ENCODE measurements around the gene KLHL29.
A peak's percentile ranks its signal among the peaks of the same experiment; 100 is the strongest.

The KLHL29 gene

DNA sequence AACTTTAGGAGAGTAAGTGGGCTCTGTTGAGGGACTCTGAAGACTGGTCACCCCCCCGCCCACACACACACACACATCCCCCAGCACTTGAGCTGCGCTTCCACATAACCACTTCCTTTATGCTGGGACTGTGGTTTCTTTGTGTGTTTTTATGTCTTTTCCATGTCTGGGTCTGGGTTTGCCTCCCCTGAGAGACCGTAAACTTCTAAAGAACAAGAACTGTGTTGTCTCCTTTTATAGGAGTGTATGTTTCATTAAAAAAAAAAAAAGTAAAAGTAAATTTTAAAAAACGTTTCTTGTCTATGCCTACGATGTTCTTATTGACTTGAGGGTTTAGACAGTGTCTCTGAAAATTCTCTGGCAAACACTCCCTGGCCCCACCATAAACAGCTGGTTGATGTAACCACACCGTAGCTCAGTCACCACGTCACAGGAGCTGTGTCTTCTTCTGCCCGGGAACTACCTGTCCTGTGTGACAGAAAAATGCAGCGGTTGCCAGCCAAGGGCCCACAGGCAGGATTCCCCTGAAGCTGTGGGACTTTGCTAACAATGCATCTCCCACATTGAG, 68.0 kb downstream of the KLHL29 start:
- peak; percentile 75 for DNase-seq

DNA sequence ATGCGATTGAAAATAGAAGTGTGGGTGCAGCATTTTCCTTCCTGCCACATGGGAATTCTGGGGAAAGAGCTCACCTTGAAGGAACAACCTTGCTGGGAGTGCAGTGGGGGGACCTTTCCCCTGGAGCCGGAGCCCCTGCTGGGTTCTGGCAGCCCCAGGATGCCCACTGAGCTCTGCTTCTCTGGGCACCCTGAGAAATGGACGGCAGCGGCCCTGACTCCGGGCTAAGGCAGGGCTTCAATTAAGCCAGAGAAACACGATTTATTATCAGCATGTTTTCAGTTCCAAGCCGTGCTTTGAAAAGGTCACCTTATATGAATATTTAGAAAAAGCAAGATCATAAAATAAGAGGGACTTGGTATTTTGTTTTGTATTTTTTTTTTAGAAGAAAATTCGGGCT, 68.5 kb downstream of the KLHL29 start:
- DNase-seq = no peak

DNA sequence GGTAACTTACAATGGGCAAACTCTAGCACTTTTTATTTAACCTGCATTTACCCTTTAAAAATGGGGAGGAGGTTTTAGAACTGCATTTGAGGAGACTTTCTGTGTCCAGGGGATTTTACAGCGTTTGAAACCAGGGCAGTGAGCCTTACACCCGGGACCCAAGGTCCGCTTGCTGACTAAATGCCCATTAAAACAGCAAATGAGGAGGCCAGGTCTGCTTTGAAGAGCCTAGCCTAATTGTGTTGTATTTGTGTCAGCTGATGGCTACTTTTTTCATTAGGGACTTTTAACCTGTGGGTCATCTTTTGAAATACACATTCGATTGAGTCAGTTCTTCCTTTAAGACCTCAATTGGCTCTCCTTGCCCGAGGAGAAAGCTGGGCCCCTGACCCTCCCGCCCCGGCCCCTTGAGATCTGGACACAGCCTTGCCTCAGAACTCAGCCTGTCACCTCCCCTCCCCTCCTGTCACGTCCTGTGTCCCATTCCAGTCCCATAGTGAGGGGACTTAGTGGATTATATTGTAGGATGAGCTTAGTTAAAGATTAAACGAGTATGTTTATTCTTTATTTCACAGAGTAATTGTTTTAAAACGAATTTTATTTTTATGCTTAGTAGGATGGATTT, 69.0 kb downstream of the KLHL29 start:
- no peak for DNase-seq

DNA sequence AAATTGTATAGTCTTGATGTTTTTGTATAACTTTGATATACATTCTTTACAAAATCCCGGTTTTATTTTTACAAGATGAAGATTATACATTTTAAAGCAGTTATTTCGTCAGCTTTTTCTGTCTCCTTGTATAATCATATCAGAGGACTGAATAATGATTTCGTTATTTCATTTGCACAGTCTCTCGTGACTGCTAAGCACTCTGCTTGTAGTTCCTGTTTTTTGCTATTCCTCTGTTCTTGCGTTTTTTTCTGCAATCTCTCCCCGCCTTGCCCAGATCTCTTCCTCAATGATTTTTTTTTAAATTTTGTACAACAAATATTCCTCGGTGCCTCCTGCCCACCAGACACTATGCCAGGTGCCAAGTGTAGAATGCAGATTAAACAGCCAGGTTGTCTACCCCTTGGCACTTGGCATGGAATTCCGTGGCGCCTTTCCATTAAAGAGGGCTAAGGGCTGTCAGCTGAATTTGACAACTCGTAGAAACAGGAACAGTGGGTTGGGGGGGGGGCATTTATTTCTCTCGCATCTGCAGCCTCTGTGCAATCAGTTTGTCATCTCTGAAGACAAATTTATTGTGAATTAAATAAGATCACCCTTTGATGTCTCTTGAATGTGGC, 69.6 kb downstream of the KLHL29 start:
- peak; percentile 65 for DNase-seq

DNA sequence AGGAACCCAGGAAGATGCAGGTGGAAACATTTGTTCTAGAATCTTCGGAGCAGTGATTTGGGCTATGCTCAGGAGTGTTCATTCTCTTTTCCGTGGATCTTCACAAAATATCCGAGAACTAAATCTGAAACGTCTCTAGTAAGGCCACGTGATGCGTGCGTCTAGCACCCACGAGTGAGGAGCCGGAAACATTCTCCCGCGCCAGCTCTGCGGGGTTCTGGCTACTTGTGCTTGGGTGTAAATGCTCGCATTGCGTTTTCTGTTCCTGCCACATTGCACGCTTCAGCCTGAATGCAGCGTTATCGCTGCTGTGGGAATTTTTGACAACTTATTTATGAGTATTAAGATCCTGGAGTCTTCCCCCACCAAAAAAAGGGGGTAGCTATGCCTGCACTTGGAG, 71.4 kb downstream of the KLHL29 start:
- no peak for DNase-seq

DNA sequence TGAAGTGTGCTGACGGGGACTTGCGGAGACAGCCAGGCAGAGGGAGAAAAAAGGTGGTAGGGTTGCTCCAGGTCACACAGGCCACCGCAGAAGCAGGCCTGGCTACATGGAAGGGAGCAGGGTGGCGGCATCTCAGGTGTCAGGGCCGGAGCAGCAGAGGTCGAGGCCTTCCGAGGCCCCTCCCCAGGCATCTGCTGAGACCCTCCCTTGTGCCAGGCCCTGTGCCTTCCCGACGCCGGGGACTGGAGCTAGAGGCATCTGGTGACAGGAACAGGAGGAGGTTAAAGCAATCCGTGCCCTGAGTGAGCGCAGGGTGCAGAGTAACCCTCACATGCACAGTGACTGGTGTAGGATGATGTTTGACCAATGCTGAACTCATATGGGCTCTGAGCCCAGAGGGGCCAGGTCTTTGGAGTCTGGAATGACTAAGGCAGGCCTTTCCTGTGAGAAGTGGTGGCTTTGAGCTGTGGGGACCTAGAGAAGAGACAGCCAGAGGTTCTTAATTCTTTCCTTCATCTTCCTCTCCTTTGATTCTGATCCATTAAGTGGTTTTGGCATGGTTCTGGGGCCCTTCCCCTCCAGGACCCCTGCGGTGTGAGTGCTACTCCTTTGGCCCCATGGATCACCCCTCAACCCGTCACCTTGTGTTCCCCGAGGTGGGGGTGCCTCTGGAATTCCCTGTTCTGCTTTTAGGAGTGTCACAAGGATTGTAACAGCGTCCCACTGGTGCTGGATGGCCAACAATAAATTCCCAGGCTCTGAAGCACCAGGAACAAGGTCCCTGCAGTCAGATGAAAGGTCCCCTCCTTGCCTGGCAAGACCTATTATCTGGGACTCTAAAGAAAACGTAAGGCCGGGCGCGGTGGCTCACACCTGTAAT, 72.1 kb downstream of the KLHL29 start:
- DNase-seq = no peak

DNA sequence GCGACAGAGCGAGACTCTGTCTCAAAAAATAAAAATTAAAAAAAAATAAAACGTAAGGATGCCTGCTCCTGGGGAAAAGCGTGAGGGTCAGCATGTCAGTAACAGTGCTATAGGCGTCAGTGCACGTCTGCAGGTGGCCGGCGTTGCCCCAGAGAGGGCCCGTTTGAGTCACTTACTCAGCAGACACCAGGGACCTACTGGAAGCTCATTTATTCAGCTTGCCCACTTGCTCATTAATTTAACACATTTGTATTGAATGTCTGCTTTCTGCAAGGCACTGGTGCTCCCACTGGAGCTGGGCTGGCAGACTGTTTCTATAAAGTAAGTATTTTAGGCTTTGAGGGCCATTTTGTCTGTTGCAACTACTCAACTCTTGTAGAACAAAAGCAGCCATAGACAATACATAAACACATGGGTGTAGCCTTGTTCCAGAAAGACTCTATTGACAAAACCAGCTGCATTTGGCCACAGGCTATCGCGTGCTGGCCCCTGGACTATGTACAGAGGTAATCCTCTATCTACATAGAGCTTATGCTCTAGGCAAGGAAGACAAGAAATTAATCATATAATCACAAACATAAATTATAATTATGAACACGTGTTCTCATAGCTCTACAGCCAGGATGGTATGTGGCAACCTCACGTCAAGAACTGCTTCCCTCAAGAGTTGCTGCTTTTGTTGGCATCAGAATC, 73.2 kb downstream of the KLHL29 start:
- no peak for DNase-seq

DNA sequence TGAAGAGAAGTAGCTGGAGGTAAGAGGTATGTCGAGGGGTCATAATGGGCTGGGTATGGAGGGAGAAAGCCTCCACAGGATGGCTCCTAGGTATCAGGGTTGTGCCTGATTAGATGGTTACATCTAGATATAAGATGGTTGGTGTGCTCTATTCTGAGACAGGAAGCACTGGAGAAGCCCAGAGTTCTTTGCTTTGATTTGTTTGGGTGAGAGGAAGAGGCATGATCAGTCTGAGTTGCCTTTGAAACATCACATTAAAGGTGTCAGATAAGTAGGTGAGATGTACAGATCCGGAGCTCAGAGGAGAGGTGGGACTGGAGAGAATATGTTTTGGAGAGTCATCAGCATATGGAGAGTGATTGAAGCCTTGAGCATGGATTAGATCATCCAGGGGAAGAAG, 74.1 kb downstream of the KLHL29 start:
- no peak for DNase-seq

DNA sequence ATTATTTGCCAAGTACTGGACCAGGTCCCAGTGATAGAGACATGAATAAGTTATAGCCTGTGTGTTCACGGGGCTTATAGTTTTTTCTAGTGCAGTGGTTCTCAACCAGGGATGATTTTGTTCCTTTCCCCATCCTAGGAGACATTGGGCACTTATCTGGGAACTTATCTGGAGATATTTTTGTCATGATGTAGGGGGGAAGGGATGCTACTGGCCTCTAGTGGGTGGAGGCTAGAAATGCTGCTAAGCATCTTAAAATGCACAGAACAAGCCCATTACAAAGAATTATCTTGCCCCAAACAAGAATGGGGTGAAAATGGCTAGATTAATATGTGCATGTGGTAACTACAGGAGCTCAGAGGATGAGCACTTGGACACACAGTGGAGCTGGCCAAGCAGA, 75.2 kb downstream of the KLHL29 start:
- peak; percentile 32 for DNase-seq

DNA sequence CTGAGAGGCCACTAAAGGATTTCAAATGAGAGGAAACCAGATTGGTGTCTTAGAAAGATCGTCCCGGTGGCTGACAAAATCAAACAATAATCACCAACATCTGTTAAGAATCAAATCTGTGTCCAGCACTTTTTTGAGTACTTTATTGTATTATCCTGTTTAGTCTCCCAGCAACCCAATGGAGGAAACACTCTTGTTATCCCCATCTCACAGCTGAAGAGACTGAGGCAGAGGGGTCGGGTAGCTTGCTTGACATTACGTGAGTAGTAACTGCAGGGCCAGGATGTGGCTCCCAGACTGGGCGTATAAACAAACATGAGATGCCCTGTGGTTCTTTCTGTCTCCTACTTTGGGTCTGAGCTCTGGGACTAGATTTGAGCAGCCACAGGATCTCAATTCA, 76.0 kb downstream of the KLHL29 start:
- DNase-seq = no peak

DNA sequence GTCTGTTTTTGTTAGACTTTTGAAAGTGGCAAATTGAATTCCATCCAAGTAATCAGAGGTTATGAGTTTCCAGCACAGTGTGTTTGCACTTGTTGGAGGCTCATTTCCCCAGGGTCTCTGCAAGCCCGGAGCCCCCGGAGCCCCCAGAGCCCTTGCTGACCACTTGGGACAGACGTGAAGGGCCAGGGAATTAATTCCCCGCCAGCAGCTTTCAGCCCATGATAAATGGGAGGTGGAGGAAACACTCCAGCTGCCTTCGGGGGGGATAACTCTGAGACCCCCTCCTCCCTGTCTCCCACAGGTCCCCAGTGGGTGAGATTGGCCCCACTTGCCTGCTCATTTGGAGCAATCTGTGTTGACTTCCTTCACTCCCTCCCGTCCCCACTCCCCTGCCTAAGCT, 79.2 kb downstream of the KLHL29 start:
- no peak for DNase-seq

DNA sequence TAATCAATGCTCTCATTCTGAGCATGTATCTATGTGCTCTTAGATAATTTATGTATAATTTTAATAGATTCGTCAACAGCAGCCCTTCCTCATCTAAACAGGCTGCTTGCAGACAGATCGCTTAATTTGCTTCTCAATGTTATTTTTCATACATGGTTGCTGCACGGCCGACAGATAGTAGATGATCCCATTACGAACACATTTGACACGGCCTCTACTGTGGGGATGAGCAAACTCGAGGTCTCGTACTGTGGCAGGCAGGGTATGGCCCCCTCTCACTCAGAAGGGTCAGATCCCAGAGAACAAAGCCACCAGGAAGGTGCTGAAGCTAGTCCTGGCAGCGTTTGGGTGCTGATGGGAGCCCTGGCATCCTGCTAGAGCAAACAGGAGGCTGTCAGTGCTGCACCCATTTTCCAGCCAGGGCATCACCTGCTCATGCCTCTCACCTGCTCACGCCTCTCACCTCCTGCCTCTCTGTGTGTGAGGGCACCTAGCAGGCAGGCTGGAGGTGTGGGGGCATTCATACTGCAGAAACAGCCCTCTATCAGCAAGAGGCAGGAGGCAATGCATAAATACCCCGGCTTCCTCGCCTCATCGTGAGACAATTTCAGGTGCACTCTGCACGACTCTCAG, 80.0 kb downstream of the KLHL29 start:
- no peak for DNase-seq

DNA sequence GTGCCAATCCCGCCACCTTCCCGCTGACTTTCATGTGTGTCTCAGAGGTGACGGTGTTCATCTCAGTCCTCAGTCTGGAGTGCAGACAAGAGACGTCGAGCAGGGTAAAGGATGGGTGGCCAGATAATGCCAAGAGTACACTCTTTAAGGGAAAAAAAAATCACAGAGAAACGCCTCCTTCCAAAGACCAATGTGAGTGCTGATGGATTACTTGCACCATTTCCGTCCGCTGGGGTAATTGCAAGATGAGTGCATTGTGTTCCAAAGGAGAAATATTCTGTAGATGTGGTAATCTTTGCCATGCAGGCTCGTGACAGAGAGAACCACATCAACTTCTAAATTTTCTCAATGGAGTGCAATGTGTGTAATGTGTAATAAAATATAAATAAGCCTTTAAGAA, 81.0 kb downstream of the KLHL29 start:
- DNase-seq = no peak

DNA sequence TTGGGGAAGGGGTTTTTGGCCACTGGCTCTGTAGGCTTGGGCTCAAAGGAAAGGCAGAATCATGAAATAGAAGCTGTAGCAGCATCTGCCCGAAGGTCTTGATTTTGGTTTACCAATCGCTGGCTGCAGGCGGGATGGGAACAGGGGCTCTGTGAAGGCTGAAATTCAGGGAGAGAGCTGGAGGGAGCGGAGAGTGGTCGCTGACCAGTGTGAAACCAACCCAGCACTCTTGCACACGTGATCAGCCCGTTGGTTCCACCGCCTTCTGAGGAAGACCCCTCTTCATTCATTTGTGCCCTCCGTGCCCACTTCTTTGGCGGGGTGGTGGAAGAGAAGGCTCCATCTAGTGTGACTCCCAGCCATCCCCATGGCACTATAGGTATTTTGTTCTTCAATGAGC, 82.6 kb downstream of the KLHL29 start:
- no peak for DNase-seq

DNA sequence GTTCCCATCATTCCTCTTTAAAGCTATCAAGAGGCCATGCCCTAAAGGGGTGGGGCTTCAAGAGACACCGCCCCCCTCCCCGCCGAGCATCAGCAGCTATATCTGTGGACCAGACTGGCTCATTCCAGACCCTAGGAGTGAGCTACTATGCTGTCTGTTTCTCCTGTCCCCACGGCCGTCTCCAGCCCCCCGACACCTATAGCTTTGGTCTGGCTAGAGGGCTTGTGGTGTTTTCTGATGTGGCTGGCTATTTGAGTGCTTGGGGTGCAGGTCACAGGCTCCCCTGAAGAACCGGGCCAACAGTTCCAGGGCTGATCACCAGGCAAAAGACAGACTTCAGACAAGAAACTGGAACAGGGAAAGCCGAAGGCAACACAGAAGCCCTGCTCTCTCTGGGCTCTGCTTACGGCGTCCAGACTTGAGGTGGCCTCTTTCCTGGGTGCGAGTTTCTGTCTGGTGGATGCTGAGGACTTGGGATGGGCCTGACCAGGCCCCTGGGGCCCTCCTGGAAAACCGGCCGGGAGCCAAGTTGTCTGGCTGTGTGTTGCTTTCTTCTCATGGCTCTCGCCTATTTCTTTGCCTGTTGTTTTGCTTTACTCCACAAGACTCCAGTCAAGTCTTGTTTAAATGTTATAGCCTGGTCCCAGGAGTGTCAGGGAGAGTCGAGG, 83.6 kb downstream of the KLHL29 start:
- no peak for DNase-seq

DNA sequence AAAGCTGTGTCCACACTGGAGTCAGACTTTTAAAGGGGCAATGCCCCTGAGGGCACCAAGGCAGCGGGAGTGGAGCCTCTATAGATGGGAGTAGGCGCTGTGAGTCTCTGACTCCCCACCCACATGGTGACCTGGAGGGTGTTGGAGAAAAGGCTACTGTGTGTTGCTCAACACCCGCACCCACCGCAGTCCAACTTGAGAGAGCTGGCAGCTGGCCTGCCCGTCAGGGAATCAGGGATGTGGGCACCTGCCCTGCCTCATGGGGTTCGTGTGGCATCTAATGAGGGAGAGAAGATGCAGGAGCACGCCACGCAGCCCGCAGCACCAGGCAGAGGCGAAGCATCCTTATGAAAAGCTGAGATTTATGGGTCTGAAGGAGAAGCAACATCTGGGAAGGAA, 84.2 kb downstream of the KLHL29 start:
- no peak for DNase-seq

DNA sequence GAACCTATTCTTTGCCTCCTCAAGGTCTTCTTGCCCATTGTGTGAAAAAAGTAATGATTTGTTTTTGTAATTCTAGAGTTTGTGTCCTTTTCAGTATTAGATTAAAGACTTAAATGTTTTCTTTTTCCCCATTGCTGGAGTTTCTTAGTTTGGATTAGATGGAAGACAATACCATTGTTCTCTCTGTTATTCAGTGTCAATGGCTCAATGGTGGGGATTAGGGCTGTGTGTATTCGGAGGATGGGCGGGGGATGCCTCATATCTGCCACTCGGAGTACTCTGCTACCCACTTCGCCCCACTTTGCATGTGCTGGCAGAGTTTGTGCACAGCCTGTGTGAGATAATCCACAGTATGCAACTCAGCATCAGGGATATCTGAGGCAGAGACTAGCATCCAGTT, 90.1 kb downstream of the KLHL29 start:
- DNase-seq = no peak

DNA sequence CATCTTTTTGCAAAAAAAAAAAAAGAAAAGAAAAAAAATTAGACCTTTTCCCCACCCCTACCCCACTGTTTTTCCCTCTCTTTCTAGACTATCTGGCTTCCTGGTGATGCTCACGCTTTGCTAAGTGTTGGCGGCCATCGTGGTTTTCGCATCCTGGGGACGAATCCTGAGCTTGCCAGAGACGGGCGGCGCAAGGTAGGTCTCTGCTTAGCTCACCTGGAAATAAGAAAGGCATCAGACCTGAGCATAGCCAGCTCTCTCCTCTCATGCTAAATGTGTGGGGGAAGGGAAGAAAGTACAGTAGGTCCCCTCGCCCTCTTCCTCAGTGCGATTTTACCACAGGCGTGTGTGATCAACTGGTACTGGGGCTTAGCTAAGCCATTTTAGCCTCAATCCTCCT, 90.5 kb downstream of the KLHL29 start:
- no peak for DNase-seq

DNA sequence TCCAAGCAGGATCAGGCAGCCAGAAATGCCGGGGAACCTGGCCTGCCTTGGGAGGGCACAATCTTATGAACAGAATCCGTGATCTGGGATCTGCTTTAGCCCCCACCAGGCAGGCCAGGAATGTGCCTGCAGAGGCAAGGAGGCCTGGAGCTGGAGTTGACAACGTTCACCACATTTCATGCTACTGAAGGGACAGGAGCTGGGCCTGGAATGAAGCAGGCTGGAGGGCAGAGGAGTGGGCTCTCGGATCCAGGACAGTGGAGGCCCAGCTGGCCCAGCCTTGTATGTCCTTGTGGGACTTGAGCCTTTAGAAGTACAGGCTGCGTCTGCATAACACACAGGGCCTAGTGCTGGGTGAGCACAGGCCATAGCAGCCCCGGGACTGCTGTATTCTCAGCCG, 91.8 kb downstream of the KLHL29 start:
- DNase-seq = no peak

DNA sequence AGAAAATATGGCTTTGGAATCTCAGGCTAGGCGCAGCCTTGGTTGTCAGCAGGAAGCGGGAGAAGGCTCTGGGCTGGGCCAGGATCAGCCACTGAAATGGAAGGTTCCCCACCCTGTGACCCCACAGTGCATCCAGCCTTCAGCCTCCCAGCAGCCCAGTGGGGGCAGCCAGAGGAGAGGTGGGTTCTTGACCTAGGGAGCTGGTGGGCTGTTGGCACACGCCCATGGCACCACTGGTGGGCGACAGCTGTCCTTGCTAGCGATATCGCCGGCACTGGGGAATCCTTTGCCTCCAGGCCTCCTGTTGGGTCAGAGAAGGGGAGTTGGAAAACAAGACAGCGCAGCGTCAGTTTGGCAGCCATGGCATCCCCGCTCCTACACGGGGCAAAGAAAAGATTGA, 92.4 kb downstream of the KLHL29 start:
- DNase-seq = no peak

DNA sequence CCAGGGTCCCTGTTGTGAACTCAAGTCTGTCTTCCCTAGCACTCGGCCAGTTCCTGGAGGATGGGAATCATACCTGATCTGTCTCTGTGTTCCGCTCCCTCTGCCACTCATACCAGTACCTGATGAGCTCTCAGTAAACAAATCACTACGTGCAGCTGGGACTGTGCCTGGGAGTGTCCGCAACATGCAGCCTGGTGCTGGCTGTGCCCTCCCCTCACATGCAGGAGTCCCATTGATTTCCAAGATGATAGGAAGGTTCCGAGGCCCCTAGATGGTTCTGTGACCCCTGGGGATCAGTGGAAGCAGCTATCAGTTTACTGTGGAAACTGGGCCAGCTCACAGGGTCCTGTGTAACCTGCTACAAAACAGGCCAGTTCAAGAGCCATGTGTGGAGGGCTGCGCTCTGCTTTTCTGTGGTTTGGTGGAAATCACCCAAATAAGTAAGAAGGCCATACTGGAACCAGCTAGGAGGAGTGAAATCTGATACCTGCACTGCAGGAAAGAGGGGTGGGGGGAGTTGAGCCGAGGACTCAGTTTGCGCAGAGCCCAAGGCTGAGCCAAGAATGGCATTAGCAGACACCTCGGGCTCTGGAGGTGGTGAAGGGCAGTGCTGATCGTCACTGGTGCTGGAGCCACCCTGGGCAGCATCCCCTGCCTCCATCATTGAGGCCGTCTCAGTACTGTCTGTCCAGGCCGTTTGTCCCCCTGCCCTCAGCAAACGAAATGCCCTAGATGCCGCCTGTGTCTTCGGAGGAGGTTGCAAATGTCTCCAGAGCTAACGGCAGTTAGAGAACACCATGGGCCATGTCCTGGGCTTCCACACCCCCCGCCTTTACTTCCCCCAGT, 93.3 kb downstream of the KLHL29 start:
- no peak for DNase-seq
